GM10847 (cell line): ENCODE data around the gene PCSK5.

Experiments used
- POLR2A ChIP-seq: IDR thresholded peaks from 2 replicates; pipeline ENCODE4 v1.6.1; 2011; ENCODE audit not compliant: insufficient read length; ENCODE audit errors: extremely low read depth

PCSK5 gene

GRCh38 chr9:75876999-75877640 is 13.4 kb upstream of the PCSK5 start:
- TF ChIP-seq POLR2A, result no peak

- no peak for TF ChIP-seq POLR2A
These were observed 12.0 kb upstream of the PCSK5 start for GRCh38 chr9:75878488-75878860.

- TF ChIP-seq POLR2A, result no peak
These were observed 9.9 kb upstream of the PCSK5 start for GRCh38 chr9:75880618-75881017.

GRCh38 chr9:75881761-75882160 is 8.7 kb upstream of the PCSK5 start:
- TF ChIP-seq POLR2A, result no peak

- TF ChIP-seq POLR2A, result no peak
These were observed 4.8 kb upstream of the PCSK5 start for GRCh38 chr9:75885652-75886051.

GRCh38 chr9:75889577-75889976 is 896 bp upstream of the PCSK5 start:
- TF ChIP-seq POLR2A, result no peak

GRCh38 chr9:75889977-75890471 is 449 bp upstream of the PCSK5 start:
- no peak for TF ChIP-seq POLR2A

GRCh38 chr9:75891277-75891741 is 836 bp downstream of the PCSK5 start:
- TF ChIP-seq POLR2A, result no peak

- no peak for TF ChIP-seq POLR2A
These were observed 1.3 kb downstream of the PCSK5 start for GRCh38 chr9:75891771-75892215.

GRCh38 chr9:75892216-75892911 is 1.9 kb downstream of the PCSK5 start:
- TF ChIP-seq POLR2A, result no peak

GRCh38 chr9:75893106-75893505 is 2.6 kb downstream of the PCSK5 start:
- TF ChIP-seq POLR2A, result no peak

GRCh38 chr9:75894566-75894965 is 4.1 kb downstream of the PCSK5 start:
- TF ChIP-seq POLR2A, result no peak

GRCh38 chr9:75895112-75895511 is 4.6 kb downstream of the PCSK5 start:
- no peak for TF ChIP-seq POLR2A

GRCh38 chr9:75896193-75896592 is 5.7 kb downstream of the PCSK5 start:
- TF ChIP-seq POLR2A, result no peak

- no peak for TF ChIP-seq POLR2A
These were observed 13.4 kb downstream of the PCSK5 start for GRCh38 chr9:75903785-75904360.

- TF ChIP-seq POLR2A, result no peak
These were observed 13.9 kb downstream of the PCSK5 start for GRCh38 chr9:75904364-75904763.

GRCh38 chr9:75906531-75906930 is 16.1 kb downstream of the PCSK5 start:
- no peak for TF ChIP-seq POLR2A

GRCh38 chr9:75907329-75907728 is 16.9 kb downstream of the PCSK5 start:
- no peak for TF ChIP-seq POLR2A
